Psoas muscle (tissue), 8 donors: Measurements from ENCODE around the gene ACTL8. TPM values are rescaled to one million over a fixed set of nuclear protein-coding genes. Genes with fewer than 3 reads are reported as not detected.

ENCODE experiments used
- ATAC-seq, 4 donors: fragments of 200-7000 bp; cut with Tn5 transposase; one replicate each; pipeline ENCODE4 v1.9.1; 2020; ENCODE audit warnings: moderate library complexity in 3 of 4, mild to moderate bottlenecking in 2 of 4
- DNase-seq, 2 donors: peaks; one replicate each; pipeline ENCODE4 v3.0.0-alpha.2; 2020
- H3K27ac ChIP-seq: fragments of 200-600 bp; one replicate; pipeline ENCODE4 v1.8.0; 2022
- H3K27me3 ChIP-seq, 3 donors: fragments of 200-600 bp in 1 of 3; one replicate each; pipeline versions ENCODE4 v1.6.1 to v1.8.0; 2013 to 2022; ENCODE audit warnings: low read length in 2 of 3, mild to moderate bottlenecking in 2 of 3, moderate library complexity in 1 of 3; ENCODE audit not compliant: insufficient read depth in 3 of 3
- H3K36me3 ChIP-seq, 2 donors: fragments of 200-600 bp in 1 of 2; one replicate each; pipeline versions ENCODE4 v1.6.1 to v1.8.0; 2013 to 2022; ENCODE audit warnings: low read depth in 1 of 2, mild to moderate bottlenecking in 1 of 2, moderate library complexity in 1 of 2; ENCODE audit not compliant: insufficient read depth in 1 of 2
- H3K4me1 ChIP-seq: fragments of 200-600 bp; one replicate; pipeline ENCODE4 v1.8.0; 2022
- H3K4me3 ChIP-seq: fragments of 200-600 bp; one replicate; pipeline ENCODE4 v1.8.0; 2022; ENCODE audit warnings: mild to moderate bottlenecking
- H3K9me3 ChIP-seq: fragments of 200-600 bp; one replicate; pipeline ENCODE4 v1.8.0; 2022
- WGBS, 3 donors: extraction: QIAGEN DNeasy Blood & Tissue Kit; methylation state at CpG; one replicate each; pipeline versions ENCODE4 v1.1.6 to v1.1.7; 2013; 5-methylcytosine and 5-hydroxymethylcytosine counted together
- intact Hi-C, 2 donors: fragments of 100-400 bp; cut with DNase I; formaldehyde crosslinking; loops; one replicate each; pipeline versions ENCODE4 v1.11.0 to v1.14.2; 2022
- polyA plus RNA-seq, 3 donors: library from polyadenylated mRNA; stranded (reverse); fragments of 200-250 nt; gene quantifications; one replicate each; pipeline ENCODE4 v1.2.3, GENCODE V29; 2013
- total RNA-seq, 4 donors: library from RNA; stranded (reverse); fragmentation: NEBNext Ultra II Directional in 2 of 4; extraction: Animal tissue kit (Norgen Biotek cat#: 25700) in 2 of 4; gene quantifications; one replicate each; pipeline versions ENCODE4 v1.2.1 to v1.2.4, GENCODE V29; 2021 to 2023
- TF ChIP-seq, protein P1 (sequence below): fragments of 200-600 bp; IDR thresholded peaks from one replicate; pipeline ENCODE4 v1.8.0; 2022; ENCODE audit warnings: antibody characterized with exemption
- donor health status: healthy with polysubstance abuse.
- donor health status: DM: no; HTN: no; CAD: no; lungs with moderate emphysema.
- donor health status: Bipolar disorder and iron deficiency.
- donor health status: healthy.
- donor health status: DM: yes; HTN: yes; CAD: no.
- donor health status: DM: no; HTN: no; CAD: no.
- donor health status: DM: no; HTN: no; CAD: no.
- donor health status: DM: yes; HTN: yes; CAD: no.

Gene ACTL8
- total and polyA plus RNA-seq, 7 donors: not detected

DNA sequence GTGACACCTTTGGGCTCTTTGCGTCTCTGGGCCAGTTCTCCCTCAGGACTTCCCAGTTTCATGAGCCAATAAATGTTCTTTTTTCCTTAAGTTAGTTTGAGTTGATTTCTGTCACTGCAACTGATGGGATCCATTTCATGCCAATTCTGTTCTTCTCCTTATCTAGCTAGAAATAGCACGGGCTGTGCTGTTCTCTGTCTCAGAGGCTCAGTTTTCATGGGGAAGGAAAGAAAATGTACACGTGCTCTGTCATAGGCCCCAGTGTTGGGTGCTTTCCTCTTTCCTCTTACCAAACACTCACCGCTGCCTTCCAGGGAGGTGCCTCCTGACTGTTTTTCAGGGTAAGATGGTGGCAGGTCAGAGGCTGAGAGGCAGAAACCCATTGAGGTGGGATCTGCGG, 43.2 kb upstream of the ACTL8 start:
- Histone ChIP-seq H3K27me3 (no peaks in the 10 kb centered on the region), H3K27ac (no peak overlapping the region), H3K36me3 (no peaks in the 10 kb centered on the region), H3K9me3 (peaks cover 2% of the 10 kb centered on the region), H3K4me3 (no peak overlapping the region), H3K4me1 (no peaks in the 10 kb centered on the region)
- no peak for DNase-seq
- TF ChIP-seq, protein P1, sequence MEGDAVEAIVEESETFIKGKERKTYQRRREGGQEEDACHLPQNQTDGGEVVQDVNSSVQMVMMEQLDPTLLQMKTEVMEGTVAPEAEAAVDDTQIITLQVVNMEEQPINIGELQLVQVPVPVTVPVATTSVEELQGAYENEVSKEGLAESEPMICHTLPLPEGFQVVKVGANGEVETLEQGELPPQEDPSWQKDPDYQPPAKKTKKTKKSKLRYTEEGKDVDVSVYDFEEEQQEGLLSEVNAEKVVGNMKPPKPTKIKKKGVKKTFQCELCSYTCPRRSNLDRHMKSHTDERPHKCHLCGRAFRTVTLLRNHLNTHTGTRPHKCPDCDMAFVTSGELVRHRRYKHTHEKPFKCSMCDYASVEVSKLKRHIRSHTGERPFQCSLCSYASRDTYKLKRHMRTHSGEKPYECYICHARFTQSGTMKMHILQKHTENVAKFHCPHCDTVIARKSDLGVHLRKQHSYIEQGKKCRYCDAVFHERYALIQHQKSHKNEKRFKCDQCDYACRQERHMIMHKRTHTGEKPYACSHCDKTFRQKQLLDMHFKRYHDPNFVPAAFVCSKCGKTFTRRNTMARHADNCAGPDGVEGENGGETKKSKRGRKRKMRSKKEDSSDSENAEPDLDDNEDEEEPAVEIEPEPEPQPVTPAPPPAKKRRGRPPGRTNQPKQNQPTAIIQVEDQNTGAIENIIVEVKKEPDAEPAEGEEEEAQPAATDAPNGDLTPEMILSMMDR: no peak
- ATAC-seq: no peak
- intact Hi-C loops: no loop called here
- 78 to 85% (median 84%) methylated on average over 5 of the region's 5 CpGs for WGBS, 3 donors

DNA sequence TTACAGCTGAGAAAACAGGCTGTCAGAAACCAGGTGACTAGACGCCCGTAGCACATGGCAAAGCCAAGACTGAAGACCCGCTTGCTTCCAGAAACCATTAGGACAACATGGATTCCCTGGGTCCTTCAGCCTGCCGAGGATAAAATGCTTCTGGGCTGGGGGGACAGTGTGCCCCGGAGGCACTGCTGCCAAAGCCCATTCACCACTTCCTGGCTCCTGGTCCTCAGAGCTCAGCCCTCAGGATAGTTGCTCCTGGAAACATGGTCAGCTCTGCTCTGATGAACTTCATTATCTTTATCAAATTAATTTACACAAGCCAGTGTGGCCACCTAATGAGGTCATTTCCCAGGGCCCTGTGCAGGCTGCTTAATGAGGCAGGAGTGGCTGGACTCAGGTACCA, 41.1 kb upstream of the ACTL8 start:
- TF ChIP-seq, protein P1: no peak
- Histone ChIP-seq H3K27me3 (no peaks in the 10 kb centered on the region), H3K4me1 (no peaks in the 10 kb centered on the region), H3K27ac (no peak overlapping the region), H3K9me3 (peaks cover 2% of the 10 kb centered on the region), H3K36me3 (no peaks in the 10 kb centered on the region), H3K4me3 (no peak overlapping the region)
- intact Hi-C loops: no loop called here
- ATAC-seq (no peak), DNase-seq (no peak)
- WGBS, 3 donors: 71 to 77% (median 71%) methylated on average over 5 of the region's 5 CpGs

DNA sequence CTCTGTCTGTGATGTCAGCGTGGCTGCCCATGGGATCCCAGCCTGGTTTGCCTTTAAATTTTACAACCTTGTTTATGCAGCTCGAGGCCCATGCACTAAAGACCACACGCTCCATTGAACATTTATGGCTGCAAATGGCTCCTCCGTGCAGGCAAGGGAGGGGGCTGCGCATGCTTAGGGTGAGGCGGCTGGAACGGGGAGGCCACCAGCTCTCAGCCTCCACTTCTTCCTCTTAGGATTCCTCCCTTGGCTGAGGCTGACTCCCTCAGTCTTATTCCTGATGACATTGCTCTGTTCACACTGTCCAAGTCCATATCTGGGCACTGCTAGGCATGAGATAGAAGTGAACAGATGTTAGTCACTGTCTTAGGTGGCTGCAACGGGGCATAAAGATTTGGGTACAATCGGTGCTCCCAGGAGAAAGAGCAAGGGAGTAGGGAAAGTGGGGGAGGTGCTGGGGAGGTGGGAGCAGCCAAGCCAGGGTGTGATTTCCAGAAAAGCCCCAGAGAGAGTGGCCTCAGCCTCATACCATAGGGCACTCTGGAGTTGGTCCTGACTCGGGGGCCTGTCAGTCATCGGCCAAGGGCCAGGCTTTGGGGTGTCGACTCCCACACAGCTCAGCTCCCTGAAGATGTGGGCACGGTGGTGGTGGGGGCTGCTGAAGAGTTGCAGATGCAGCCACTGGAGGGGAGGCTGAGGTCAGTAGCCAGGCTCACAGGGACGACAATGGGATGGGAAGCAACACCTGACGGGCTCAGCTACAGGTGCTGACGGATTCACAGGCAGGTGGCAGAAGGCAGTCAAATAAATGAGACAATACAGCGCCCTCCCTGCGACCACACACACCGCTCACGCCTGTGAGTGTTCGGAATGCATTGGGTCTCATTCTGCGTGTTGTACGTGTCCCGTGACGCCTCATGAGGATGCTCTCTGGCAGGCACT, 37.3 kb upstream of the ACTL8 start:
- H3K9me3 ChIP-seq: no peaks in the 10 kb centered on the region
- no peak overlapping the region for H3K27ac ChIP-seq
- ATAC-seq (no peak), DNase-seq (no peak)
- no peaks in the 10 kb centered on the region for H3K4me1 ChIP-seq
- no peak overlapping the region for H3K4me3 ChIP-seq
- TF ChIP-seq, protein P1: no peak
- 63 to 70% (median 67%) methylated on average over 25 of the region's 25 CpGs for WGBS, 3 donors
- no peaks in the 10 kb centered on the region for H3K36me3 ChIP-seq
- intact Hi-C loops: no loop called here
- H3K27me3 ChIP-seq: no peaks in the 10 kb centered on the region

DNA sequence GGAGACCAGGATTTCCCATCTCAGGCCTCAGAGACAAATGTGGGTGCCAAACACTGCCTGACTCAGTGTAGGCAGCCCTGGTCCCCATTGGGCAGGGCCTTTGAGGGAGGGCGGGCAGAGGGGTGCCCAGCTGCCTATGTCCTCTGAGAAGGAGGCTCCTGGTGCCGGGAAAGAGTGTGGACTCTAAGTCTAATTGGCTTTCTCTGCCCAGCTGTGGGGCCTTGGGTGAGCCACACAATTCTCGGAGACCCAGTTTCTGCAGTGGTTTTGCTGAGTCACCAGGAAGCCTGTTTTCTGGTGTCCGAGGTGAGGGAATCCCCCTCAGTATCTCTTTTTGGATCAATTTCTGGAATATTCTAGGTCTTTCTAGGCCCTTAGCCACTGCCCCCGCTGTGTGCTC, 35.3 kb upstream of the ACTL8 start:
- Histone ChIP-seq H3K4me3 (no peak overlapping the region), H3K36me3 (no peaks in the 10 kb centered on the region), H3K4me1 (no peaks in the 10 kb centered on the region), H3K27me3 (no peaks in the 10 kb centered on the region), H3K27ac (no peak overlapping the region), H3K9me3 (no peaks in the 10 kb centered on the region)
- intact Hi-C loops: no loop called here
- ATAC-seq (no peak), DNase-seq (no peak)
- TF ChIP-seq, protein P1: no peak
- WGBS, 3 donors: 84 to 90% (median 85%) methylated on average over 5 of the region's 5 CpGs

DNA sequence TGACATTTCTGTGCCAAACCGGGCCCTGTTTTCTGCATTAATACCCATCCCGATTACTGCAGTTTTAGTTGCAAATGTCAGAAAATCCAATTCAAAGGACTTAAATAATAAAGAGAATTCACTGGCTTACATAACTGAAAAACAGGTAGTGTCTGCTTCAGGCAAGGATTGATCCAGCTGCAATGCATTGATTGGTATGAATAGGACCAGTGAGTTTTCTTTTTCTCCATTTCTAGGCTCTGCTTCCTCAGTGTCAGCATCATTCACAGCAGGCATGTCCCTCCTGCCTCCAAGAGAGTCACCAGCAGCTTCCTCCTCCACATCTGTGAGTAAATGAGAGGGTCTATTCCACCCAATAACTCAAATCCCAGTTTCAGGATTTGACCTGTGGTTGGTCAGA, 33.7 kb upstream of the ACTL8 start:
- Histone ChIP-seq H3K27ac (no peak overlapping the region), H3K27me3 (no peaks in the 10 kb centered on the region), H3K4me1 (no peaks in the 10 kb centered on the region), H3K4me3 (no peak overlapping the region), H3K36me3 (no peaks in the 10 kb centered on the region), H3K9me3 (no peaks in the 10 kb centered on the region)
- 92 to 100% (median 98%) methylated on average over 2 of the region's 2 CpGs for WGBS, 3 donors
- ATAC-seq: no peak
- no peak for DNase-seq
- intact Hi-C loops: no loop called here
- TF ChIP-seq, protein P1: no peak
